Activated CD4-positive, alpha-beta T cell treated with anti-CD3 and anti-CD28 coated beads, Interleukin-2, amount 10 ng/mL, durations not matched to agents 7 days and 5 days (primary cell): Measurements from ENCODE around the gene LTBP1. TPM values are rescaled to one million over a fixed set of nuclear protein-coding genes. Genes with fewer than 3 reads are reported as not detected.
"Not testable (repeated sequence)": the region's sequence is repeated elsewhere in the genome, so short reads cannot be mapped to it uniquely, and the experiment has no call there.

Experiments
- CTCF ChIA-PET: fragments of 350-600 bp; sonication (Branson Sonifier 250); formaldehyde crosslinking; loops from one replicate; lab custom pipeline; 2021; ENCODE audit warnings: antibody characterized with exemption; lab: Charles Lee
- POLR2A ChIA-PET: fragments of 350-600 bp; sonication (Branson Sonifier 250); formaldehyde crosslinking; loops from one replicate; lab custom pipeline; 2021; ENCODE audit warnings: antibody characterized with exemption; lab: Charles Lee
- DNase-seq: peaks from one replicate; pipeline ENCODE4 v3.0.0-alpha.2; 2020
- H3K27ac Mint-ChIP-seq: one replicate; pipeline ENCODE4 v1.8.0; 2021; ENCODE audit warnings: mild to moderate bottlenecking, moderate library complexity, mixed read lengths
- H3K27me3 Mint-ChIP-seq: one replicate; pipeline ENCODE4 v1.8.0; 2021; ENCODE audit warnings: mixed read lengths
- H3K36me3 Mint-ChIP-seq: one replicate; pipeline ENCODE4 v1.8.0; 2021; ENCODE audit warnings: low read depth, mixed read lengths
- H3K4me1 Mint-ChIP-seq: one replicate; pipeline ENCODE4 v1.8.0; 2021; ENCODE audit warnings: mixed read lengths
- H3K4me3 Mint-ChIP-seq: one replicate; pipeline ENCODE4 v1.8.0; 2021; ENCODE audit warnings: mild to moderate bottlenecking, moderate library complexity, mixed read lengths
- H3K9me3 Mint-ChIP-seq: one replicate; pipeline ENCODE4 v1.8.0; 2021; ENCODE audit warnings: mixed read lengths
- total RNA-seq, 2 experiments: library from RNA; stranded (reverse); gene quantifications; one replicate each; pipeline ENCODE4 v1.2.3, GENCODE V29; 2021

The LTBP1 gene
- total RNA-seq, 2 experiments from 2014 or later = 0.17 to 0.27 TPM

- no peaks in the 10 kb centered on the region for H3K4me1 Mint-ChIP-seq
- H3K4me3 Mint-ChIP-seq = no peak overlapping the region
- POLR2A ChIA-PET = no interaction called here
- H3K27me3 Mint-ChIP-seq = peaks cover 15% of the 10 kb centered on the region
- H3K27ac Mint-ChIP-seq = no peak overlapping the region
- H3K36me3 Mint-ChIP-seq = no peaks in the 10 kb centered on the region
- CTCF ChIA-PET = no interaction called here
- no peaks in the 10 kb centered on the region for H3K9me3 Mint-ChIP-seq
- no peak for DNase-seq
Observed at GRCh38 chr2:32960238-32960637, 13.5 kb downstream of the LTBP1 start.

GRCh38 chr2:32960647-32961403 is 14.1 kb downstream of the LTBP1 start:
- H3K9me3 Mint-ChIP-seq = no peaks in the 10 kb centered on the region
- H3K27me3 Mint-ChIP-seq = peaks cover 15% of the 10 kb centered on the region
- ChIA-PET POLR2A (no interaction called here), CTCF (no interaction called here)
- no peaks in the 10 kb centered on the region for H3K36me3 Mint-ChIP-seq
- H3K4me3 Mint-ChIP-seq = no peak overlapping the region
- H3K27ac Mint-ChIP-seq = no peak overlapping the region
- no peak for DNase-seq
- no peaks in the 10 kb centered on the region for H3K4me1 Mint-ChIP-seq

GRCh38 chr2:32962690-32963089 is 15.9 kb downstream of the LTBP1 start:
- POLR2A ChIA-PET = no interaction called here
- no peaks in the 10 kb centered on the region for H3K9me3 Mint-ChIP-seq
- H3K27me3 Mint-ChIP-seq = peaks cover 21% of the 10 kb centered on the region
- H3K36me3 Mint-ChIP-seq = no peaks in the 10 kb centered on the region
- no peak overlapping the region for H3K27ac Mint-ChIP-seq
- CTCF ChIA-PET = interaction anchor here (0.9 kb wide), 1 partner anchor 211 kb away, joined by 3 read pairs; no protein-coding TSS in a partner anchor
- no peak for DNase-seq
- no peak overlapping the region for H3K4me3 Mint-ChIP-seq
- H3K4me1 Mint-ChIP-seq = no peaks in the 10 kb centered on the region

GRCh38 chr2:32963941-32964340 is 17.2 kb downstream of the LTBP1 start:
- ChIA-PET CTCF (interaction anchor here (1.3 kb wide), 1 partner anchor 18 kb away, joined by 4 read pairs; no protein-coding TSS in a partner anchor), POLR2A (no interaction called here)
- Mint-ChIP-seq H3K4me3 (no peak overlapping the region), H3K4me1 (no peaks in the 10 kb centered on the region), H3K36me3 (no peaks in the 10 kb centered on the region), H3K27me3 (peaks cover 20% of the 10 kb centered on the region), H3K9me3 (no peaks in the 10 kb centered on the region), H3K27ac (no peak overlapping the region)
- no peak for DNase-seq

GRCh38 chr2:32965523-32966171 is 18.9 kb downstream of the LTBP1 start:
- no peaks in the 10 kb centered on the region for H3K4me1 Mint-ChIP-seq
- H3K27ac Mint-ChIP-seq = no peak overlapping the region
- POLR2A ChIA-PET = no interaction called here
- no peak for DNase-seq
- H3K27me3 Mint-ChIP-seq = peaks cover 22% of the 10 kb centered on the region
- H3K4me3 Mint-ChIP-seq = no peak overlapping the region
- CTCF ChIA-PET = no interaction called here
- H3K9me3 Mint-ChIP-seq = peaks cover 3% of the 10 kb centered on the region
- H3K36me3 Mint-ChIP-seq = no peaks in the 10 kb centered on the region

GRCh38 chr2:32969444-32970162 is 22.9 kb downstream of the LTBP1 start:
- no peak overlapping the region for H3K27ac Mint-ChIP-seq
- no peaks in the 10 kb centered on the region for H3K36me3 Mint-ChIP-seq
- H3K27me3 Mint-ChIP-seq = peaks cover 28% of the 10 kb centered on the region
- peaks cover 3% of the 10 kb centered on the region for H3K9me3 Mint-ChIP-seq
- no peaks in the 10 kb centered on the region for H3K4me1 Mint-ChIP-seq
- DNase-seq = no peak
- no peak overlapping the region for H3K4me3 Mint-ChIP-seq
- CTCF ChIA-PET = no interaction called here
- POLR2A ChIA-PET = no interaction called here

GRCh38 chr2:32973772-32974171 is 27.0 kb downstream of the LTBP1 start:
- POLR2A ChIA-PET, DNase-seq, CTCF ChIA-PET, H3K9me3 Mint-ChIP-seq, H3K4me1 Mint-ChIP-seq, H3K4me3 Mint-ChIP-seq, H3K27ac Mint-ChIP-seq, H3K36me3 Mint-ChIP-seq: not testable (repeated sequence)
- H3K27me3 Mint-ChIP-seq = peaks cover 16% of the 10 kb centered on the region

- Mint-ChIP-seq H3K9me3 (peaks cover 3% of the 10 kb centered on the region), H3K4me3 (no peak overlapping the region), H3K27ac (no peak overlapping the region), H3K36me3 (no peaks in the 10 kb centered on the region), H3K4me1 (no peaks in the 10 kb centered on the region), H3K27me3 (peaks cover 24% of the 10 kb centered on the region)
- ChIA-PET CTCF (no interaction called here), POLR2A (no interaction called here)
- DNase-seq = no peak
Observed at GRCh38 chr2:32976409-32977063, 29.8 kb downstream of the LTBP1 start.

- Mint-ChIP-seq H3K27ac (no peak overlapping the region), H3K36me3 (no peaks in the 10 kb centered on the region), H3K27me3 (peaks cover 19% of the 10 kb centered on the region), H3K4me3 (no peak overlapping the region), H3K9me3 (peaks cover 3% of the 10 kb centered on the region), H3K4me1 (no peaks in the 10 kb centered on the region)
- POLR2A ChIA-PET = no interaction called here
- DNase-seq = no peak
- CTCF ChIA-PET = no interaction called here
Observed at GRCh38 chr2:32977228-32977758, 30.5 kb downstream of the LTBP1 start.

- H3K4me3 Mint-ChIP-seq = no peak overlapping the region
- DNase-seq = no peak
- no peak overlapping the region for H3K27ac Mint-ChIP-seq
- CTCF ChIA-PET = interaction anchor here (1.0 kb wide), 1 partner anchor 17 kb away, joined by 4 read pairs; no protein-coding TSS in a partner anchor
- H3K27me3 Mint-ChIP-seq = peaks cover 22% of the 10 kb centered on the region
- POLR2A ChIA-PET = no interaction called here
- no peaks in the 10 kb centered on the region for H3K36me3 Mint-ChIP-seq
- peaks cover 2% of the 10 kb centered on the region for H3K9me3 Mint-ChIP-seq
- H3K4me1 Mint-ChIP-seq = no peaks in the 10 kb centered on the region
Observed at GRCh38 chr2:32981612-32982011, 34.9 kb downstream of the LTBP1 start.

- CTCF ChIA-PET, POLR2A ChIA-PET, DNase-seq, H3K9me3 Mint-ChIP-seq, H3K36me3 Mint-ChIP-seq, H3K27ac Mint-ChIP-seq, H3K4me3 Mint-ChIP-seq, H3K4me1 Mint-ChIP-seq: not testable (repeated sequence)
- H3K27me3 Mint-ChIP-seq = peaks cover 17% of the 10 kb centered on the region
Observed at GRCh38 chr2:32983193-32983924, 36.6 kb downstream of the LTBP1 start.

GRCh38 chr2:32986480-32986879 is 39.7 kb downstream of the LTBP1 start:
- no peak for DNase-seq
- POLR2A ChIA-PET = no interaction called here
- H3K27ac Mint-ChIP-seq = no peak overlapping the region
- no peaks in the 10 kb centered on the region for H3K36me3 Mint-ChIP-seq
- H3K27me3 Mint-ChIP-seq = peaks cover 5% of the 10 kb centered on the region
- CTCF ChIA-PET = no interaction called here
- H3K4me3 Mint-ChIP-seq = no peak overlapping the region
- peaks cover 2% of the 10 kb centered on the region for H3K9me3 Mint-ChIP-seq
- H3K4me1 Mint-ChIP-seq = no peaks in the 10 kb centered on the region
